Measurements from ENCODE around the gene ZNF683. TPM values are rescaled to one million over a fixed set of nuclear protein-coding genes. Genes with fewer than 3 reads are reported as not detected.
"Not testable (repeated sequence)": the region's sequence is repeated elsewhere in the genome, so short reads cannot be mapped to it uniquely, and the experiment has no call there.

ZNF683 gene
- total RNA-seq, result not detected in 2 replicates

DNA sequence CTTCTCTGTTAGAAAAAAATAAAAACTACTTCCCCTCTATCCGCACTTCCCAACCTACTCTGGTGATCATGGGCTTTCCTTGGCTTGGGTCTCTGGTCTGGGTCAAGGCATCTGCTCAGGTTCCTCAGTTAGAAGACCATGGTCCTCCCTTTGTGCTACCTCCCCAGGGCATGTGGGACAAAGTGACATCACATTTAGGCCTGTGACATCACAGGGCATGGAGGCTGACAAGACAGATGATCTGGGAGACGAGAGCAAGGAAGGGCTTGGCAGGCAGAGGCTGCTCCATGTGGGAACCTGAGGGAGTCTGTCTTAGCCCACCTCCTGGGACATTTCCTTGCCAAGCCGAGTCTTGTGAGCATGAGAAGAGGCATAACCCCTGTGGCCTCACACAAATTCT is at the start of gene ZNF683:
ZNF683 (minus strand) TSS at position 140 of the 400 bp plus-strand sequence. CDS start 4,179 bp downstream, outside the sequence.
- DNase-seq (ENCODE audit: extremely low read depth, low read depth, low spot score), result not testable (repeated sequence)

DNA sequence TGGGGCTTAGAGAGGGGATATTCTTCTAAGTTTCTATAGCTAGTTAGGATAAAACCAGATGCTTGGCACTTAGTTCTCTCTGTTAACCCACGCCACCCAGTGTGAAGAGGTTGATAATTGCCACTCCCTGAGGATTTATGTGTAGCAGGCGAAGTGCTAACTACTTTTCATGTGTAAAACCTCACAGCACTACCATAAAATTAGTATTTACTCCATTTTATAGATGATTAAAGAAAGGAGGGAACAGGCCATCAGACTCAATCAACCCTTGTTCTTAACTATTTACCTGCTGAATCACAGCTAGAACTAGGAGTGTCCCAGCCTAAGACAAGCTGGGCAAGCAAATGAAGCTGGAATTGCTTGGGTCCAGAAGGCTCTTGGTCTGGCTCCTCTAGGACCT is 46.9 kb upstream of the ZNF683 start:
- DNase-seq (ENCODE audit: extremely low read depth, low read depth, low spot score), result no peak

DNA sequence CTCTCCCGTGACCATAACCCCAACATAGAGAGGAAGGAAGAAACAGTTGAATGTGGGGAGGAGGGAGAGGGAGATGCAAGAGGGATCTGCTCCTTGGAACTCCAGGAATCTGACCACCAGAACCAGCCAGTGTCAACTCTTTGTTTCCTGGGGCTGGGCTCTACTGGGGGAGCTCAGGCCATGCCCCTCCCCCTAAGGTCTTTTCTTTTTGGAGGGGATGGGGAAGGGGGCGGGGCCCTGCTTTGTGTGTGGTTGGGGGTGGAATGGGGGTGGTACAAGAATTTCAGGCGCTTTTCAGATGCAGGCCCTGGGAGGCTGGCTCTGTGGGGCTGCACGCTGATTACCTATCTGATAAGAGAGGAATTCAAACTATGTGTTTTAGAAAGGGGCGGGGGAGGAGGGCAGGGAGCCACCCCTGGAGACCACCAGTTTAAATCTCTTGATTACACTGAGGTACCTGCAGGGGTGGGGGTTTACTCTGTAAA is 46.4 kb upstream of the ZNF683 start:
- DNase-seq (ENCODE audit: extremely low read depth, low read depth, low spot score), result no peak

DNA sequence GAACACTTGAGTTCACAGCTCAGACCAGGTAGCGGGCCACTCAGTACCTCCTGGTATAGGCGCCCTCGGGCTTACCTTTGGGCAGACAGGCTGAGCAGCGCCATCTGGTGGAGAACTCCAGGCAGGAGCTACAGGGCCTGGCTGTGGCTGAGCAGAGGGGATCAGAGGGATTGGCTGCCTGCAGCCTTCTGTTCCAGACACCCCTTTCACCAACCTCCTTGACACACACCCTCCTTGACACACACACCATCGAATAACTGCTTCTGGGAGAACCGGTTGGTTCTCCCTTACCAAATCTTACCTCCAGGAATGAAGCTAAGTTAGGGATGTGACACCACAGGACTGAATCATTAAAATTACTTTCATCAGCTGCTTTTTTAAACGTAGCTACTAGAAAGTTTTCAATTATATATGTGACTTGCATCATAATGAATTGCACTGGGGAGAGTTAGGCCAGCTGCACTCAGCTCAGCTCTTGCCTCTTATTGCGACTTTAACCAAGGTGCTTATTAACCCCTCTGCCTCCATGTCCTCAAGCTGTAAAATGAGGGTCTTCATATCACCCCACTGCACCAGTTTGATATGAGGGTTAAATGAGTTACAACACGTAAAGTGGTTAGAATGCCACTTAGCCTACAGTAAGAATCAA is 44.7 kb upstream of the ZNF683 start:
- peak; percentile 25 for DNase-seq (ENCODE audit: extremely low read depth, low read depth, low spot score)

DNA sequence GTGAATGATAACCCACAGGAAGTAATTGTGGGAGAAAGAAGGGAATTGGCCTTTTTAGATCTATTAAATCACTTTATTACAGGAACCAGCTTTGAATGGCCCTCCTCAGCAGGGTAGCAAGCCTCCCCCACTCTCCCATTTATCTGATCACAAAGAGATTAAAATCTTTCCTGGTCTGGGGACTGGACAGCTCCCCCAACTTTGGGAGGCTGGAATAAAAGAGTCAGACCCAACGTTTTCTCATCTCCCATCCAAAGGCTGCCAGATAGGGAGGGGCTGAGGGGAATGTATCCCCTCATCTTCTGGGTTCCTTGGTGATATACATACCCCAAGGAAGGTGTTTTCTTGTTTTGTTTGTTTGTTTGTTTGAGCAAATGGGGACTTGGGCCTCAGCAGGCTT is 40.5 kb upstream of the ZNF683 start:
- DNase-seq (ENCODE audit: extremely low read depth, low read depth, low spot score), result no peak

DNA sequence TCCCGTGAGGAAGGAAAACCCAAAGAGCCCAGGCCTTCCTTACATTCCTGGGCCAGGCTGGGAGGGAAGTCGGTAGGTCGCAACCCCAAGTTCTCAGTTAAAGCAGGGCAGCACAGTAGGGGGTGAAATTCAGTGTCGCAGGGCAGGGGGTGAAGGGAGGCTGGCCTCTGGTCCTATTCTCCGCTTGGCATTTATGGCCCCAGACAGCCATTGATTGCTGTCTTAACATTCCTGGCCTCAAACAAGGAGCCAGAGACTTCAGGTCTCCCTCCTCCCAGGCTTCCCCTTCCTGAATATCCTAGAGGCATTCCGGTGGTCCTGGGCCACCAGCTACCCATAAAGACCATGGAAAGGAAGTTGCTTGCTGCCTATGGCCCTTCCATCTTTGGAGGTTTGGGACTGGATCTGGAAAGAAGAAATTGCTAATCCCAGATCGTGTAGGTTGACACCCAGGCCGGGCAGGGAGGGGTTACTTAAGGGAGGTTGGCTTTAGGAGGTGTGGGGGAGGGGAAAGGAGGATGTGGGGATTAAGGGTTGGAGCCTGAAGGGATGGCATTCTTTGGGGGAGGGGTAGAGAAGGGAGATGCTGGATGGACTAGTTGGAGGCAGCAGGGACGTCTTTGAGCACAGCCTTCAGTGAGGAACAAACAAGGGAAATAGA is 39.8 kb upstream of the ZNF683 start:
- DNase-seq (ENCODE audit: extremely low read depth, low read depth, low spot score), result no peak

DNA sequence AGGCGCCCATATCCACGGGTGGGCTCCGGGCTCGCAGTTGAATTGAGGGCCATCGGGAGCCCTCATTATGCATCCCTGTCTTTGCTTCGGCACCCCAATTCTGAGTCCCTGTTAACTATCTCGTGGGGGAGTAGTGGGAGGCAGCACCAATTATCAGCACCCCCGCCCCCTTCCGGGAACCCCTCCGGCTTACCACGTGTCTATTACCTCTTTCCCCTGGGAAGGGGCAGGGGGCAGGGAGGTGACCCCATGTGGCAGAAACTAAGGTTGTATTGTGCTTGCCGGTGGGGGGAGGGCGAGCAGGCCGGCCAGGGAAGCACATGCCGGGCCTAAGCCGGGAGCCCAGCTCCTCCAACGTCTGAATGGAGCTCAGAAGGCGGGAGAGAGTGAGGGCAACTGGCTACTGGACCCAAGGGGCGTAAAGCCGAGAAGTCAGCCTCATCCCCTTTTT is 39.1 kb upstream of the ZNF683 start:
- DNase-seq (ENCODE audit: extremely low read depth, low read depth, low spot score), result no peak

DNA sequence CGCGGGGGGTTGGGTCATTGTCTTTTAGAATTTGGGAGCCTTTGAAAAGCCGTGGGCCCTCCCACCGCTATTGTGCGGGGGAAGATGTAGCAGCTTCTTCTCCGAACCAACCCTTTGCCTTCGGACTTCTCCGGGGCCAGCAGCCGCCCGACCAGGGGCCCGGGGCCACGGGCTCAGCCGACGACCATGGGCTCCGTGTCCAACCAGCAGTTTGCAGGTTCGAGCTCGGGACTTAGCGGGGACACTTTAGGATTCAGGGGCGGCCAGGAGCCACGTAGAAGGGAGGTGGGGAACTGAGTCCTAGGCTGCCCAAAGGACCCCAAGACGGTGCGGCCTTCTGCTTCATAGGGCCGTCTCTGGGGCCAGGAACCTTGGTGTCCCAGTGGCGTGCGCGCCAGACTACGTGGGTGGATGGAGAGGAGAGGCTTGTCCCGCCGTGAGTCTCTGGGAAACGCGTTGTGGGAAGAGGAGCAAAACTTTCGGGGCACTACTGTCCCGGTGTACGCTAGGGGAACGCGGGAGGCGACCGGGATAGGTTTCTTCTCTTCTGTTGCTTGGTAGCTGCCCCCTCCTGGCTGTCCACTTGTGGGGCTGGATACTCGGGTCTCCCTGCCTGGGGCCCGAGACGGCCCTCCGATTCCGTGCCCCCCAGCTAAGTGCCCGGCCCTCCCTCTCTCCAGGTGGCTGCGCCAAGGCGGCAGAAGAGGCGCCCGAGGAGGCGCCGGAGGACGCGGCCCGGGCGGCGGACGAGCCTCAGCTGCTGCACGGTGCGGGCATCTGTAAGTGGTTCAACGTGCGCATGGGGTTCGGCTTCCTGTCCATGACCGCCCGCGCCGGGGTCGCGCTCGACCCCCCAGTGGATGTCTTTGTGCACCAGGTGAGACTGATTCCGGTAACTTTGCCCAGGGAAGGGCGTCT is 38.4 kb upstream of the ZNF683 start, which contains the start of gene LIN28A:
LIN28A (plus strand) TSS at position 112 of the 918 bp plus-strand sequence; CDS start at position 187, 75 bp downstream.
- DNase-seq (ENCODE audit: extremely low read depth, low read depth, low spot score), result no peak

DNA sequence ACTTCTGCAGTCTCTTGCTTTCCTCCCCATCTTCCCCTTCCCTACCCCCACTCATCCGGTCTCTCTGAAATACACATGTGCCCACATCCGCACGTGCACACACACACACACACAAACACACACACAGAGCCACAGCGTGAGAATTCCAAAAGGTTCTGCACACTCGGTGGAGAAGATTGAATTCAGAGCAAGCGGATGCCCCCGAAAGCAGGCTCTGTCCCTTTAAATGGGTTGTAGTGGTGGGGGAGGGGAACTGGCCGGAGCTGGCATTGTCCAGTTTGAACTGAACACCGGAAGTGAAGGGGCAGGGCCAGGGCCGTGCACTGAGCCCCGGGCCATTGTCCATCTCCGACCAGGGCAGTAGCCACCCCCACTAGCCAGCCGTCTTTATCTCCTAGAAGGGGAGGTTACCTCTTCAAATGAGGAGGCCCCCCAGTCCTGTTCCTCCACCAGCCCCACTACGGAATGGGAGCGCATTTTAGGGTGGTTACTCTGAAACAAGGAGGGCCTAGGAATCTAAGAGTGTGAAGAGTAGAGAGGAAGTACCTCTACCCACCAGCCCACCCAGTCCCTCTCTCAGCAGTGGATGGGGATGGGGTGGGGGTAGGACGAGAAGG is 36.7 kb upstream of the ZNF683 start:
- no peak for DNase-seq (ENCODE audit: extremely low read depth, low read depth, low spot score)

DNA sequence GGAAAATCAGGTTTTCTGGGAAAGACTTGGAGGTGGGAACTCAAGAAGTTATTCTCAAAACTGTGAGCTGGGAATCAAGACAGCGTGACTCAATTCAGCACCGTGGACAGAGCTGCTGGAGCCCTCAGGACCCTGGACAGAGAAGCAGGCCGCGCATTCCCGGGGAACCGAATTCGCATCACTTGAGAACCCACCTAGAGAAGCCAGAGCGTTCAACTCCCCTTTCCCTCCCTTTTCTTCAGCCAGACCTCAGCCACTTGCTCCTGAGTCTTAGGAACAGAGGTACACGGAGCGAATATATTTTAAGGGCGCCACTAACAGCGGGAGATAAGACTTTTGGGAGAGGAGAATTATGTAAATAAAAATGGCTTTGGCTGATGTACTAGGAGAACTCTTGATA is 36.1 kb upstream of the ZNF683 start:
- peak; percentile 34 for DNase-seq (ENCODE audit: extremely low read depth, low read depth, low spot score)

DNA sequence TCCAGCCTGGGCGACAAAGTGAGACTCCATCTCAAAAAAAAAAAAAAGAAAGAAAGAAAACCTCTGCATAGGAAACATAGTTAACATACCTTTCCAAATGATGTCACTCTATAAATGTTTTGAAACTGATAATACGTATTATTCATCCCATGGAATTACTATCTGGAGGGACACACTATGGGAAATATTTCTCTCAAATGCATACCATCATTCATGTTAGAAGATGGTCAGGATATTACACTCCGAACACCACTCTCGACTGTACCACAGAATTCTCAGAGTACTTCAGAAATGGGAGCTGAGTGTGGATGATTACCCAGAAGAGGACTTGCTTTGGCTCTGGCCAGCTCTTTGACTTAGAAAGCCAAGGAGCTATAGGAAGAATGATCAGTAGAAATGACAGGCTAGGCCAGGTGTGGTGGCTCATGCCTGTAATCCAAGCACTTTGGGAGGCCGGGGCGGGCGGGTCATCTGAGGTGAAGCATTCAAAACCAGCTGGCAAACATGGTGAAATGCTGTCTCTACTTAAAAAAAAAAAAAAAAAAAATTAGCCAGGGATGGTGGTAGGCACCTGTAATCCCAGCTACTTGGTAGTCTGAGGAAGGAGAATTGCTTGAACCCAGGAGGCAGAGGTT is 32.8 kb upstream of the ZNF683 start:
- no peak for DNase-seq (ENCODE audit: extremely low read depth, low read depth, low spot score)

DNA sequence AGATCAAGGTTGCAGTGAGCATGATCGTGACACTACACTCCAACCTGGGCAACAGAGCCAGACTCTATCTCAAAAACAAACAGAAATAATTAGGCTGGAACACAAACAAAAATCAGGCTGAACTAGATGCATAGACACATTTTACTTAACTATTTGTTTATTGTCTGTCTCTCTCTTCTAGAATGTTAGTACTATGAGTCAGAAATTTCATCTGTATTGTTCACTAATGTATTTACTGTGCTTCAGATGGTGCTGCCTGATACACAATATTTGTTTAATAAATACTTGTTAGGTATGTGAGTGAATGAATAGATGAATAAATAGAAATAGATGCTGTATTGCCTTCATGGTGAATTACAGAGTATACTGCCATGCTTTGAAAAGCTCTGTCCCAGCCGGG is 32.1 kb upstream of the ZNF683 start:
- DNase-seq (ENCODE audit: extremely low read depth, low read depth, low spot score), result no peak

DNA sequence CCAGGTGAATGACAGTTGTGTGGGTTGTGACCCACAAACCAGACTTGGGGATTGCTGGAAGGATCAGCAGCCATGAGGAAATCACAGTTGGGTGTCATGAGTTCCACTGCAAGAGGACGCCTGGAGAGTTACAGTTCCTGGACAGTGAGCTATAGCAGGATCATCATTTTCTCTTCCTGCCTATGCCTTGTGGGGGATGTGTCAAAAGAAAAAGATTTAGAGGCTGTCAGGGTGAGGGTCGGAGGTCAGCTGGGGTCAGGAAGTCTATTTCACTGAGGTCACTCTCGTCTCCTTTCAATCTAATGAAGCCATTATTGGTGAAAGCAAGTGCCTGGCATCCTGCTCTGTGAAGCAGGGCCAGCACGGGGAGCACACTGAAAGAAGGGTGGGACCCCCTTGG is 31.1 kb upstream of the ZNF683 start:
- DNase-seq (ENCODE audit: extremely low read depth, low read depth, low spot score), result no peak

DNA sequence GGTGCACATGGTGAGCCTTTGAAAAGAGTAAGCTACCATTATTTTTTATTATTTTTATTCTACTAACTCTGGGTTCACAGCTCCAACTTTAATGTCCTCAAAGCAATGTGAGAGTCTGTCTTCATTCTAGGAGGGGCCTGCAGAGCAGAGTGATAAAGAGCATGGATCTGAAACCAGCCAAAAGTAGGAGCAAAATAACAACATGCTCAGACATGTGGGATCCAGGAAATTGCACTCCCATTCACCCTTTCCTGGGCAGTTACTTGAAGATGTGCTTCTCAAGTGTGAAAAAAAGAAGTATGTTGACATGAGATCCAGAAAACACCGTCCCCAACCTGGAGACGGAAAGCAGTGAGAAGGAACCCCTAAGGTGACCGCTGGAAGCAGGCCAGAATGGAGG is 29.3 kb upstream of the ZNF683 start:
- no peak for DNase-seq (ENCODE audit: extremely low read depth, low read depth, low spot score)

DNA sequence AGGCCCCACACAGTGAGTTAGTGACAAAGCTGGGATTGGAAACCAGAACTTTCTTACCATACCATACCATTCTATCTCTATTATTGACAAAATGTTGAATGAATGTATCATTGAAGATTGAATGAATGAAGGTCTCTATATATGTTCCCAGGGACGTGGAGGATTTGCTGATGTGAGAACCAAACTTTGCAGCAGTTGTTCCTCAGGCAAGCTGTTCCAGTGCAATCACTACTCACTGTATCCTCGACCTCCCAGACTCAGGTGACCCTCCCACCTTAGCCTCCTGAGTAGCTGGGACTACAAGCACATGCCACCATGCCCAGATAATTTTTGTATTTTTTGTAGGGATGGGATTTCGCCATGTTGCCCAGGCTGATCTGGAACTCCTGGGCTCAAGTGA is 26.5 kb upstream of the ZNF683 start:
- no peak for DNase-seq (ENCODE audit: extremely low read depth, low read depth, low spot score)

DNA sequence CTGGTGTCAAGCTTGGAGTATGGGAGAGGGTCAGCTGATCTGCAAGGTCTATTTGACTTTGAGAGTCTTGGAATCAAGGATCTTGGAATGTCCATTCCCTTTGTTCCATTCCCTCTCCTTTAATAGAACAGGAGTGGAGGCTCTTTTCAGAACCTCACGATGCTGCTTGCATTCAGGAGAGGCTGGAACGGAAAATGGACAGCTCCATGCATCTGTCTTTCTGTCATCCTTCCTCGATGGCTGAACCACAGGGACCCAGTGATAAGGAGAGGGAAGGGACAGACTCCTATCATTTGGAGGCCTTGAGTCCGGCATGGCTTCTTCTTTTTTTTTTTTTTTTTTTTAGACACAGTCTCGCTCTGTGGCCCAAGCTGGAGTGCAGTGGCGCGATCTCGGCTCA is 23.2 kb upstream of the ZNF683 start:
- no peak for DNase-seq (ENCODE audit: extremely low read depth, low read depth, low spot score)

DNA sequence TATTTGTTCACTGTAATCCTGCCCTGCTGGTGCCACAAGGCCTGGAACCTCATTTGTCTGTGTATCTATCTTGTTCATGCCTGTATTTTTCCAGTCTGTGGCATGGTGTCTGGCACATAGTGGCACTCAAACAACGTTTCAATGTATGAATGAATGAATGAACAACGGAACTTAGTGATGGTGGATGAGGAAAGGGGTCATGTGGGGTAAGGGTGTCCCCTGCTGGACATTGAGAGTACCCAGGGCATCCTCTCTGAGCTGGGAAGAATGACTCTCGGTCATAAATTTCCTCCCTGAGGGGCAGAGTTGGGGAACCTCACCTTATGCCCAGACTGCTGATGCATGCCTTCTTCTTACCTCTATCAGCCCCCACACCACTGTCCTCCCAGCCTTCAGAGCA is 18.9 kb upstream of the ZNF683 start:
- DNase-seq (ENCODE audit: extremely low read depth, low read depth, low spot score), result no peak

DNA sequence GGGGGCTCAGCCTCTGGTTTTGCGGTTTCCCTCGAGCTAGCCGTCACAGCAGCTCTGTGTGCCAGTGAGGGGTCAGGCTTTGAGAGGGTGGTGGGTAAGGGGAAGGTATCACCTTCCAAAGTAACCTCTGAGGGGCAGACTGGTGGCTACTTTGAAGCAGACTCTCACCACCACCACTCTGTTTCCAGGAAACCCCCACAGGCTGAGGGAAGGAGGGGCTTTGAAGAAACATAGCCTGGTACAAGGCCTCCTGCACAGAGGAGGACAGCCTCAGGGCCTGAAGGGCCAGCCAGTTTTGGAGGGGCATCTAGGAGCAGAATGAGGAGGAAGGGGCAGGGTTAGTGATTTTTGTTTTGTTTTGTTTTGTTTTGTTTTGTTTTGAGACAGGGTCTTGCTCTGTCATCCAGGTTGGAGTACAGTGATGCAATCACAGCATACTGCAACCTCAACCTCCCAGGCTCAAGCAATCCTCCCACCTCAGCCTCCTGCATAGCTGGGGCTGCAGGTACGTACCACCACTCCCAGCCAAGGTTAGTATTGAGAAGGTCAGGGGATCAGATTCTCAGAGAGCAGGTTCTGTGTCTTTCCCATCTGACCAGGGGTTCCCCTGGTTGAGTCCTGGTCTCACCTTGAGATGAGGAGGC is 17.2 kb upstream of the ZNF683 start:
- no peak for DNase-seq (ENCODE audit: extremely low read depth, low read depth, low spot score)

DNA sequence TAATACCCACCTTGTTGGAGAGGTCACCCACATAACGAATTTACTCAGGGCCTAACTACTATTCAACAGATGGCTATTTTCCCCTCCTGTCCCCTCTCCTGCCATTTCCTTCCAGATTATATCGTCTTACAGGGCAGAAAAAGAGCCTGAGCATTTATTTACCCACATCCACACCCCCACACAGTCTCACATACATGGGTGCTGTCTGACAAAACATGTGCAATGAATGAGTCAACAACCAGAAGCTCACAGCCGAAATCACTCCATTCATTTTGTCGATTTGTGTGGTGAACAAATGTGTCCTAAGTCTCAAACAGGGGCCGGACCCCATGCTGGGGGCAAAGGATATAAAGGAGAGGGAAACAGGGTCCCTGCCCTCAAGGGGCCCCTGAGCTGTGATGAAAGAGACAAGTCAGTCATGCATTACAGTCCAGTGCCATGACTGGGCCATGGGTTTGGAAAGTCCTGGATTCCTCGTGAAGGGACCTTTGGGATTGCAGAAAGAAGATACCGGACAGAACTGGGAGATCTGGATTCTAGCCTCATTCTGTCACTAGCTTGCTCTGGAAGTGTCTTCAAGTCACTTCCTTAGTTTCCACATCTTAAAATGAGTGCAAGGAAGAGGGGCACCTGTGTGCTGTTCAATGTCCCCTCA is 16.4 kb upstream of the ZNF683 start:
- DNase-seq (ENCODE audit: extremely low read depth, low read depth, low spot score), result no peak
